ENCODE results near the gene CCDC178. TPM values are rescaled to one million over a fixed set of nuclear protein-coding genes. Genes with fewer than 3 reads are reported as not detected.
A peak's percentile ranks its signal among the peaks of the same experiment; 100 is the strongest.
"Not testable (repeated sequence)": the region's sequence is repeated elsewhere in the genome, so short reads cannot be mapped to it uniquely, and the experiment has no call there.

CCDC178 gene
- total RNA-seq, 2 donors from 2014 or later: not detected

GRCh38 chr18:32975501-32975900 is 465.0 kb downstream of the CCDC178 start:
- DNase-seq (no peak), ATAC-seq (replicated peaks in 1 of 2) (no peak)
- no peaks in the 10 kb centered on the region for H3K27me3 Mint-ChIP-seq (ENCODE audit: low read depth)
- no peak overlapping the region for H3K4me3 Mint-ChIP-seq
- H3K9me3 Mint-ChIP-seq: peaks cover 1 to 6% of the 10 kb centered on the region in 2 donors
- H3K4me1 Mint-ChIP-seq (ENCODE audit: low read depth): no peaks in the 10 kb centered on the region
- no peak overlapping the region for H3K27ac Mint-ChIP-seq
- H3K36me3 Mint-ChIP-seq (ENCODE audit: insufficient read depth in 2 of 2): no peaks in the 10 kb centered on the region

GRCh38 chr18:32975163-32975436 is 465.4 kb downstream of the CCDC178 start:
- DNase-seq (no peak), ATAC-seq (replicated peaks in 1 of 2) (no peak)
- Mint-ChIP-seq H3K4me3 (no peak overlapping the region), H3K27ac (no peak overlapping the region), H3K36me3 (ENCODE audit: insufficient read depth in 2 of 2) (no peaks in the 10 kb centered on the region), H3K27me3 (ENCODE audit: low read depth) (no peaks in the 10 kb centered on the region), H3K4me1 (ENCODE audit: low read depth) (no peaks in the 10 kb centered on the region), H3K9me3 (peaks cover 1 to 6% of the 10 kb centered on the region in 2 donors)

- no peak for DNase-seq
- no peaks in the 10 kb centered on the region for H3K36me3 Mint-ChIP-seq (ENCODE audit: insufficient read depth in 2 of 2)
- H3K9me3 Mint-ChIP-seq: peaks cover 1 to 6% of the 10 kb centered on the region in 2 donors
- no peaks in the 10 kb centered on the region for H3K4me1 Mint-ChIP-seq (ENCODE audit: low read depth)
- no peak for ATAC-seq (replicated peaks in 1 of 2)
- no peak overlapping the region for H3K27ac Mint-ChIP-seq
- no peak overlapping the region for H3K4me3 Mint-ChIP-seq
- H3K27me3 Mint-ChIP-seq (ENCODE audit: low read depth): no peaks in the 10 kb centered on the region
These were observed 465.9 kb downstream of the CCDC178 start for GRCh38 chr18:32974421-32975162.

- Mint-ChIP-seq H3K4me1 (ENCODE audit: low read depth) (no peaks in the 10 kb centered on the region), H3K4me3 (no peak overlapping the region), H3K9me3 (peaks cover 3 to 6% of the 10 kb centered on the region in 2 donors), H3K27ac (no peak overlapping the region), H3K36me3 (ENCODE audit: insufficient read depth in 2 of 2) (no peaks in the 10 kb centered on the region), H3K27me3 (ENCODE audit: low read depth) (no peaks in the 10 kb centered on the region)
- DNase-seq (no peak), ATAC-seq (replicated peaks in 1 of 2) (no peak)
These were observed 472.3 kb downstream of the CCDC178 start for GRCh38 chr18:32968248-32968647.

GRCh38 chr18:32966141-32966540 is 474.4 kb downstream of the CCDC178 start:
- peaks cover 3 to 5% of the 10 kb centered on the region in 2 donors for H3K9me3 Mint-ChIP-seq
- H3K36me3 Mint-ChIP-seq (ENCODE audit: insufficient read depth in 2 of 2): no peaks in the 10 kb centered on the region
- no peaks in the 10 kb centered on the region for H3K27me3 Mint-ChIP-seq (ENCODE audit: low read depth)
- DNase-seq: no peak
- ATAC-seq (replicated peaks in 1 of 2): no peak
- no peaks in the 10 kb centered on the region for H3K4me1 Mint-ChIP-seq (ENCODE audit: low read depth)
- H3K27ac Mint-ChIP-seq: no peak overlapping the region
- no peak overlapping the region for H3K4me3 Mint-ChIP-seq

GRCh38 chr18:32961538-32961937 is 479.0 kb downstream of the CCDC178 start:
- ATAC-seq (replicated peaks in 1 of 2) (no peak), DNase-seq (no peak)
- Mint-ChIP-seq H3K9me3 (peaks cover 2% of the 10 kb centered on the region in 2 donors), H3K4me1 (ENCODE audit: low read depth) (no peaks in the 10 kb centered on the region), H3K27me3 (ENCODE audit: low read depth) (no peaks in the 10 kb centered on the region), H3K36me3 (ENCODE audit: insufficient read depth in 2 of 2) (no peaks in the 10 kb centered on the region), H3K27ac (peak overlapping the region; percentile 24), H3K4me3 (no peak overlapping the region)

- no peak for DNase-seq
- Mint-ChIP-seq H3K36me3 (ENCODE audit: insufficient read depth in 2 of 2) (no peaks in the 10 kb centered on the region), H3K4me1 (ENCODE audit: low read depth) (no peaks in the 10 kb centered on the region), H3K27ac (no peak overlapping the region), H3K27me3 (ENCODE audit: low read depth) (no peaks in the 10 kb centered on the region), H3K4me3 (no peak overlapping the region), H3K9me3 (peaks cover 2% of the 10 kb centered on the region in 2 donors)
- ATAC-seq (replicated peaks in 1 of 2): no peak
These were observed 481.8 kb downstream of the CCDC178 start for GRCh38 chr18:32958746-32959145.

GRCh38 chr18:32956591-32957315 is 483.8 kb downstream of the CCDC178 start:
- no peak overlapping the region for H3K27ac Mint-ChIP-seq
- no peaks in the 10 kb centered on the region for H3K27me3 Mint-ChIP-seq (ENCODE audit: low read depth)
- peaks cover 2 to 8% of the 10 kb centered on the region in 2 donors for H3K9me3 Mint-ChIP-seq
- no peaks in the 10 kb centered on the region for H3K4me1 Mint-ChIP-seq (ENCODE audit: low read depth)
- no peak for DNase-seq
- H3K4me3 Mint-ChIP-seq: no peak overlapping the region
- H3K36me3 Mint-ChIP-seq (ENCODE audit: insufficient read depth in 2 of 2): peaks cover 1 to 6% of the 10 kb centered on the region in 2 donors
- ATAC-seq (replicated peaks in 1 of 2): no peak

GRCh38 chr18:32952318-32952717 is 488.2 kb downstream of the CCDC178 start:
- not testable (repeated sequence) for ATAC-seq (replicated peaks in 1 of 2); H3K4me3 Mint-ChIP-seq; H3K27ac Mint-ChIP-seq; H3K4me1 Mint-ChIP-seq (ENCODE audit: low read depth); H3K36me3 Mint-ChIP-seq (ENCODE audit: insufficient read depth in 2 of 2); H3K9me3 Mint-ChIP-seq; H3K27me3 Mint-ChIP-seq (ENCODE audit: low read depth); DNase-seq

- Mint-ChIP-seq H3K36me3 (ENCODE audit: insufficient read depth in 2 of 2) (no peaks in the 10 kb centered on the region), H3K4me1 (ENCODE audit: low read depth) (no peaks in the 10 kb centered on the region), H3K9me3 (peaks cover 0 to 1% of the 10 kb centered on the region in 2 donors), H3K27ac (no peak overlapping the region), H3K27me3 (ENCODE audit: low read depth) (no peaks in the 10 kb centered on the region), H3K4me3 (no peak overlapping the region)
- no peak for ATAC-seq (replicated peaks in 1 of 2)
- DNase-seq: no peak
These were observed 502.9 kb downstream of the CCDC178 start for GRCh38 chr18:32937597-32937996.

GRCh38 chr18:32937066-32937465 is 503.5 kb downstream of the CCDC178 start:
- DNase-seq: no peak
- Mint-ChIP-seq H3K4me1 (ENCODE audit: low read depth) (no peaks in the 10 kb centered on the region), H3K4me3 (no peak overlapping the region), H3K27me3 (ENCODE audit: low read depth) (no peaks in the 10 kb centered on the region), H3K27ac (no peak overlapping the region), H3K9me3 (peaks cover 0 to 1% of the 10 kb centered on the region in 2 donors), H3K36me3 (ENCODE audit: insufficient read depth in 2 of 2) (no peaks in the 10 kb centered on the region)
- no peak for ATAC-seq (replicated peaks in 1 of 2)

GRCh38 chr18:32934201-32934600 is 506.3 kb downstream of the CCDC178 start:
- no peak overlapping the region for H3K27ac Mint-ChIP-seq
- ATAC-seq (replicated peaks in 1 of 2): no peak
- H3K36me3 Mint-ChIP-seq (ENCODE audit: insufficient read depth in 2 of 2): no peaks in the 10 kb centered on the region
- H3K9me3 Mint-ChIP-seq: peaks cover 0 to 1% of the 10 kb centered on the region in 2 donors
- no peak overlapping the region for H3K4me3 Mint-ChIP-seq
- no peaks in the 10 kb centered on the region for H3K4me1 Mint-ChIP-seq (ENCODE audit: low read depth)
- DNase-seq: no peak
- H3K27me3 Mint-ChIP-seq (ENCODE audit: low read depth): no peaks in the 10 kb centered on the region

- no peak overlapping the region for H3K27ac Mint-ChIP-seq
- H3K4me1 Mint-ChIP-seq (ENCODE audit: low read depth): no peaks in the 10 kb centered on the region
- DNase-seq (no peak), ATAC-seq (replicated peaks in 1 of 2) (peak; percentile 51 to 54)
- no peaks in the 10 kb centered on the region for H3K36me3 Mint-ChIP-seq (ENCODE audit: insufficient read depth in 2 of 2)
- no peak overlapping the region for H3K4me3 Mint-ChIP-seq
- no peaks in the 10 kb centered on the region for H3K9me3 Mint-ChIP-seq
- H3K27me3 Mint-ChIP-seq (ENCODE audit: low read depth): no peaks in the 10 kb centered on the region
These were observed 509.7 kb downstream of the CCDC178 start for GRCh38 chr18:32930695-32931301.
